Measurements from ENCODE around the gene TRPM1. TPM values are rescaled to one million over a fixed set of nuclear protein-coding genes. Genes with fewer than 3 reads are reported as not detected.

Gene TRPM1
- total and polyA plus RNA-seq, 4 donors: 0.09 TPM; not detected in 3

- Histone ChIP-seq H3K9ac (ENCODE audit: insufficient read depth in 1 of 2, low read length in 2 of 2) (no peak overlapping the region), H3K9me3 (ENCODE audit: control insufficient read depth in 4 of 4, insufficient read depth in 3 of 4, low read length in 3 of 4) (no peaks in the 10 kb centered on the region), H3K4me1 (ENCODE audit: control insufficient read depth in 5 of 5, insufficient read depth in 5 of 5, low read length in 5 of 5) (no peaks in the 10 kb centered on the region), H3K4me3 (no peak overlapping the region), H3K27me3 (ENCODE audit: control insufficient read depth in 3 of 3, insufficient read depth in 3 of 3, low read length in 2 of 3) (no peaks in the 10 kb centered on the region), H3K36me3 (ENCODE audit: control insufficient read depth in 4 of 4, insufficient read depth in 4 of 4, low read length in 4 of 4) (no peaks in the 10 kb centered on the region), H3K27ac (ENCODE audit: low read depth in 1 of 2, low read length in 1 of 2) (no peak overlapping the region)
- DNase-seq: no peak
- 71 to 76% methylated on average over 6 of the region's 6 CpGs for WGBS, 2 donors
- ATAC-seq (ENCODE audit: insufficient read depth, low FRiP score): no peak
- no peak for TF ChIP-seq CTCF (IDR thresholded peaks at IDR 0.05; ENCODE audit: control extremely low read depth, extremely low read depth)
Measured at GRCh38 chr15:31136607-31137328, 35.2 kb upstream of the TRPM1 start.

- no peak overlapping the region for H3K9ac ChIP-seq (ENCODE audit: insufficient read depth in 1 of 2, low read length in 2 of 2)
- 79 to 81% methylated on average over 9 of the region's 9 CpGs for WGBS, 2 donors
- H3K4me3 ChIP-seq: no peak overlapping the region
- no peaks in the 10 kb centered on the region for H3K36me3 ChIP-seq (ENCODE audit: control insufficient read depth in 4 of 4, insufficient read depth in 4 of 4, low read length in 4 of 4)
- H3K27ac ChIP-seq (ENCODE audit: low read depth in 1 of 2, low read length in 1 of 2): no peak overlapping the region
- no peaks in the 10 kb centered on the region for H3K4me1 ChIP-seq (ENCODE audit: control insufficient read depth in 5 of 5, insufficient read depth in 5 of 5, low read length in 5 of 5)
- no peak for DNase-seq
- no peaks in the 10 kb centered on the region for H3K9me3 ChIP-seq (ENCODE audit: control insufficient read depth in 4 of 4, insufficient read depth in 3 of 4, low read length in 3 of 4)
- TF ChIP-seq CTCF (IDR thresholded peaks at IDR 0.05; ENCODE audit: control extremely low read depth, extremely low read depth): no peak
- H3K27me3 ChIP-seq (ENCODE audit: control insufficient read depth in 3 of 3, insufficient read depth in 3 of 3, low read length in 2 of 3): no peaks in the 10 kb centered on the region
- no peak for ATAC-seq (ENCODE audit: insufficient read depth, low FRiP score)
Measured at GRCh38 chr15:31136016-31136415, 34.5 kb upstream of the TRPM1 start.

- Histone ChIP-seq H3K27ac (ENCODE audit: low read depth in 1 of 2, low read length in 1 of 2) (no peak overlapping the region), H3K27me3 (ENCODE audit: control insufficient read depth in 3 of 3, insufficient read depth in 3 of 3, low read length in 2 of 3) (no peaks in the 10 kb centered on the region), H3K36me3 (ENCODE audit: control insufficient read depth in 4 of 4, insufficient read depth in 4 of 4, low read length in 4 of 4) (no peaks in the 10 kb centered on the region), H3K4me3 (no peak overlapping the region), H3K9me3 (ENCODE audit: control insufficient read depth in 4 of 4, insufficient read depth in 3 of 4, low read length in 3 of 4) (no peaks in the 10 kb centered on the region), H3K9ac (ENCODE audit: insufficient read depth in 1 of 2, low read length in 2 of 2) (no peak overlapping the region), H3K4me1 (ENCODE audit: control insufficient read depth in 5 of 5, insufficient read depth in 5 of 5, low read length in 5 of 5) (no peaks in the 10 kb centered on the region)
- no peak for TF ChIP-seq CTCF (IDR thresholded peaks at IDR 0.05; ENCODE audit: control extremely low read depth, extremely low read depth)
- 57 to 65% methylated on average over 6 of the region's 6 CpGs for WGBS, 2 donors
- ATAC-seq (ENCODE audit: insufficient read depth, low FRiP score) (no peak), DNase-seq (no peak)
Measured at GRCh38 chr15:31135523-31135922, 34.0 kb upstream of the TRPM1 start.

GRCh38 chr15:31133890-31134289, 32.4 kb upstream of the TRPM1 start:
- no peaks in the 10 kb centered on the region for H3K9me3 ChIP-seq (ENCODE audit: control insufficient read depth in 4 of 4, insufficient read depth in 3 of 4, low read length in 3 of 4)
- no peak for TF ChIP-seq CTCF (IDR thresholded peaks at IDR 0.05; ENCODE audit: control extremely low read depth, extremely low read depth)
- ATAC-seq (ENCODE audit: insufficient read depth, low FRiP score) (no peak), DNase-seq (no peak)
- H3K4me1 ChIP-seq (ENCODE audit: control insufficient read depth in 5 of 5, insufficient read depth in 5 of 5, low read length in 5 of 5): peaks cover 0 to 3% (median 0%) of the 10 kb centered on the region in 5 donors
- no peak overlapping the region for H3K4me3 ChIP-seq
- H3K27ac ChIP-seq (ENCODE audit: low read depth in 1 of 2, low read length in 1 of 2): no peak overlapping the region
- WGBS, 2 donors: 96 to 98% methylated on average over 5 of the region's 5 CpGs
- H3K9ac ChIP-seq (ENCODE audit: insufficient read depth in 1 of 2, low read length in 2 of 2): no peak overlapping the region
- no peaks in the 10 kb centered on the region for H3K27me3 ChIP-seq (ENCODE audit: control insufficient read depth in 3 of 3, insufficient read depth in 3 of 3, low read length in 2 of 3)
- no peaks in the 10 kb centered on the region for H3K36me3 ChIP-seq (ENCODE audit: control insufficient read depth in 4 of 4, insufficient read depth in 4 of 4, low read length in 4 of 4)

Data from lung (tissue), 12 donors.